Mesenchymal stem cell (in vitro differentiated cells and primary cell): ENCODE results near the gene CYFIP2.

Source experiments
- DNase-seq: peaks from one replicate; pipeline ENCODE4 v3.0.0-alpha.2; 2013
- H2AFZ ChIP-seq: one replicate; pipeline ENCODE4 v1.6.1; 2013; ENCODE audit warnings: low read depth, mild to moderate bottlenecking, control low read depth, inconsistent platforms, low read length, moderate library complexity
- H2AK5ac ChIP-seq: 2 replicates; pipeline ENCODE4 v1.6.1; 2013; ENCODE audit warnings: low read length, moderate library complexity, mild to moderate bottlenecking, inconsistent platforms; ENCODE audit not compliant: severe bottlenecking
- H2BK120ac ChIP-seq: one replicate; pipeline ENCODE4 v1.6.1; 2013; ENCODE audit warnings: low read depth, mild to moderate bottlenecking, inconsistent platforms, low read length, moderate library complexity
- H2BK12ac ChIP-seq, 2 experiments: one replicate each; pipeline ENCODE4 v1.6.1; 2013; ENCODE audit warnings: inconsistent platforms in 2 of 2, low read length in 2 of 2, mild to moderate bottlenecking in 2 of 2, moderate library complexity in 2 of 2, control low read depth in 1 of 2
- H2BK15ac ChIP-seq: one replicate; pipeline ENCODE4 v1.6.1; 2013; ENCODE audit warnings: mild to moderate bottlenecking, low read depth, inconsistent platforms; ENCODE audit not compliant: poor library complexity, severe bottlenecking
- H2BK5ac ChIP-seq: 2 replicates; pipeline ENCODE4 v1.6.1; 2013; ENCODE audit warnings: low read depth, mild to moderate bottlenecking, low read length, control low read depth, inconsistent platforms; ENCODE audit not compliant: poor library complexity, severe bottlenecking
- H3K14ac ChIP-seq, 2 experiments: one replicate each; pipeline ENCODE4 v1.6.1; 2013; ENCODE audit warnings: inconsistent platforms in 2 of 2, low read length in 2 of 2, control low read depth in 1 of 2, mild to moderate bottlenecking in 1 of 2, moderate library complexity in 1 of 2
- H3K18ac ChIP-seq, 2 experiments: one replicate each; pipeline ENCODE4 v1.6.1; 2013; ENCODE audit warnings: inconsistent platforms in 2 of 2, low read length in 2 of 2, control low read depth in 1 of 2, low read depth in 1 of 2, mild to moderate bottlenecking in 1 of 2
- H3K23ac ChIP-seq, 2 experiments: one replicate each; pipeline ENCODE4 v1.6.1; 2013; ENCODE audit warnings: inconsistent platforms in 2 of 2, low read length in 2 of 2, mild to moderate bottlenecking in 2 of 2, moderate library complexity in 2 of 2, control low read depth in 1 of 2
- H3K27ac ChIP-seq: 2 replicates; pipeline ENCODE4 v1.5.1; 2013; ENCODE audit warnings: mild to moderate bottlenecking, moderate library complexity, low read length, control low read depth, inconsistent platforms; ENCODE audit not compliant: poor library complexity, severe bottlenecking
- H3K27me3 ChIP-seq, 2 experiments: 2 replicates each; pipeline versions ENCODE4 v1.6.1 to v1.7.0; 2013; ENCODE audit warnings: low read length in 2 of 2, mild to moderate bottlenecking in 2 of 2, moderate library complexity in 2 of 2, control low read depth in 1 of 2, inconsistent platforms in 1 of 2; ENCODE audit not compliant: control insufficient read depth in 1 of 2, insufficient read depth in 1 of 2
- H3K36me3 ChIP-seq, 2 experiments: 2 replicates each; pipeline versions ENCODE4 v1.6.1 to v1.7.0; 2013; ENCODE audit warnings: low read length in 2 of 2, control low read depth in 1 of 2, inconsistent platforms in 1 of 2, low read depth in 1 of 2, mild to moderate bottlenecking in 1 of 2; ENCODE audit not compliant: insufficient read depth in 2 of 2, control insufficient read depth in 1 of 2
- H3K4ac ChIP-seq, 2 experiments: one replicate each; pipeline ENCODE4 v1.6.1; 2013; ENCODE audit warnings: inconsistent platforms in 2 of 2, low read length in 2 of 2, mild to moderate bottlenecking in 2 of 2, moderate library complexity in 2 of 2, control low read depth in 1 of 2, low read depth in 1 of 2
- H3K4me1 ChIP-seq: 2 replicates; pipeline ENCODE4 v1.6.1; 2013; ENCODE audit warnings: low read depth, low read length, control low read depth; ENCODE audit not compliant: control insufficient read depth, insufficient read depth
- H3K4me2 ChIP-seq: 2 replicates; pipeline ENCODE4 v1.6.1; 2013; ENCODE audit warnings: low read length, mild to moderate bottlenecking, inconsistent platforms; ENCODE audit not compliant: poor library complexity, severe bottlenecking
- H3K4me3 ChIP-seq, 2 experiments: 2 replicates each; pipeline versions ENCODE4 v1.5.1 to v1.7.0; 2013; ENCODE audit warnings: low read length in 2 of 2, mild to moderate bottlenecking in 2 of 2, control low read depth in 1 of 2, low read depth in 1 of 2; ENCODE audit not compliant: insufficient read depth in 1 of 2
- H3K79me1 ChIP-seq: replicated peaks from 2 replicates; pipeline ENCODE4 v1.6.1; 2013; ENCODE audit warnings: mild to moderate bottlenecking, control low read depth, low read length, inconsistent platforms; ENCODE audit not compliant: poor library complexity, severe bottlenecking
- H3K9ac ChIP-seq: 2 replicates; pipeline ENCODE4 v1.7.0; 2013; ENCODE audit warnings: mild to moderate bottlenecking, low read length, moderate library complexity
- H3K9me3 ChIP-seq: 2 replicates; pipeline ENCODE4 v1.7.0; 2013; ENCODE audit warnings: mild to moderate bottlenecking, low read length; ENCODE audit not compliant: control insufficient read depth
- H4K8ac ChIP-seq: one replicate; pipeline ENCODE4 v1.6.1; 2013; ENCODE audit warnings: inconsistent platforms, mild to moderate bottlenecking, low read length, moderate library complexity
- H4K91ac ChIP-seq: one replicate; pipeline ENCODE4 v1.6.1; 2013; ENCODE audit warnings: mild to moderate bottlenecking, low read length, inconsistent platforms
- WGBS: methylation state at CpG from one replicate; pipeline ENCODE4 v1.1.7; 2013; ENCODE audit warnings: mixed read lengths; 5-methylcytosine and 5-hydroxymethylcytosine counted together

CYFIP2 gene

GRCh38 chr5:157431544-157432200, 165.7 kb downstream of the CYFIP2 start:
- no peak overlapping the region for H3K4me3 ChIP-seq
- no peak overlapping the region for H3K14ac ChIP-seq
- no peak overlapping the region for H3K23ac ChIP-seq

GRCh38 chr5:157434096-157434495, 168.2 kb downstream of the CYFIP2 start:
- 92% methylated on average over 4 of the region's 4 CpGs for WGBS
- no peak overlapping the region for H3K9ac ChIP-seq

More at GRCh38 chr5:157431544-157432200, 165.7 kb downstream of the CYFIP2 start:
- Histone ChIP-seq H3K79me1 (no peaks in the 10 kb centered on the region), H2BK15ac (no peak overlapping the region), H3K4ac (no peak overlapping the region), H2AFZ (no peak overlapping the region), H3K36me3 (no peaks in the 10 kb centered on the region), H3K4me2 (no peak overlapping the region), H3K9ac (peak overlapping the region; percentile 14), H4K91ac (no peak overlapping the region), H2BK120ac (no peak overlapping the region), H3K18ac (no peak overlapping the region), H3K4me1 (no peaks in the 10 kb centered on the region), H2BK12ac (no peak overlapping the region), H2BK5ac (no peak overlapping the region), H2AK5ac (no peak overlapping the region), H4K8ac (no peak overlapping the region), H3K9me3 (no peaks in the 10 kb centered on the region), H3K27me3 (no peaks in the 10 kb centered on the region), H3K27ac (no peak overlapping the region)
- WGBS: 69% methylated on average over 3 of the region's 4 CpGs
- DNase-seq: peak; percentile 74

GRCh38 chr5:157443041-157443549, 177.2 kb downstream of the CYFIP2 start:
- Histone ChIP-seq H3K36me3 (no peaks in the 10 kb centered on the region), H3K4me2 (no peak overlapping the region), H3K23ac (no peak overlapping the region), H3K9me3 (no peaks in the 10 kb centered on the region), H2BK5ac (no peak overlapping the region), H3K27me3 (no peaks in the 10 kb centered on the region), H3K4me3 (no peak overlapping the region), H3K4me1 (peaks cover 10% of the 10 kb centered on the region), H3K4ac (no peak overlapping the region), H3K14ac (no peak overlapping the region), H2AK5ac (no peak overlapping the region), H3K18ac (no peak overlapping the region), H3K27ac (no peak overlapping the region), H3K79me1 (no peaks in the 10 kb centered on the region), H3K9ac (no peak overlapping the region), H2BK120ac (no peak overlapping the region), H2BK12ac (no peak overlapping the region), H4K8ac (no peak overlapping the region), H4K91ac (no peak overlapping the region), H2BK15ac (no peak overlapping the region), H2AFZ (no peak overlapping the region)
- 78% methylated on average over 5 of the region's 7 CpGs for WGBS
- no peak for DNase-seq

More at GRCh38 chr5:157434096-157434495, 168.2 kb downstream of the CYFIP2 start:
- no peak overlapping the region for H3K23ac ChIP-seq
- H2BK12ac ChIP-seq: no peak overlapping the region
- H3K4ac ChIP-seq: peak overlapping the region in 1 of 2 experiments; percentile 58
- H2AK5ac ChIP-seq: no peak overlapping the region
- H3K36me3 ChIP-seq: no peaks in the 10 kb centered on the region
- H2AFZ ChIP-seq: no peak overlapping the region
- no peak overlapping the region for H3K4me3 ChIP-seq
- no peaks in the 10 kb centered on the region for H3K27me3 ChIP-seq
- H3K14ac ChIP-seq: no peak overlapping the region
- H3K18ac ChIP-seq: no peak overlapping the region
- no peak overlapping the region for H3K27ac ChIP-seq
- no peak overlapping the region for H4K8ac ChIP-seq
- H4K91ac ChIP-seq: no peak overlapping the region
- H3K4me2 ChIP-seq: no peak overlapping the region
- H3K79me1 ChIP-seq: no peaks in the 10 kb centered on the region
- no peak overlapping the region for H2BK15ac ChIP-seq
- no peak overlapping the region for H2BK5ac ChIP-seq
- H2BK120ac ChIP-seq: no peak overlapping the region
- no peaks in the 10 kb centered on the region for H3K9me3 ChIP-seq
- no peaks in the 10 kb centered on the region for H3K4me1 ChIP-seq
- DNase-seq: no peak

GRCh38 chr5:157444224-157444623, 178.3 kb downstream of the CYFIP2 start:
- H3K79me1 ChIP-seq: no peaks in the 10 kb centered on the region
- no peaks in the 10 kb centered on the region for H3K36me3 ChIP-seq
- H2BK12ac ChIP-seq: no peak overlapping the region
- no peak overlapping the region for H2BK120ac ChIP-seq
- H2AFZ ChIP-seq: no peak overlapping the region
- H3K27me3 ChIP-seq: no peaks in the 10 kb centered on the region
- no peaks in the 10 kb centered on the region for H3K9me3 ChIP-seq
- no peak overlapping the region for H3K27ac ChIP-seq
- H3K23ac ChIP-seq: no peak overlapping the region
- no peak overlapping the region for H3K4ac ChIP-seq
- H4K91ac ChIP-seq: no peak overlapping the region
- peaks cover 10% of the 10 kb centered on the region for H3K4me1 ChIP-seq
- no peak overlapping the region for H2BK15ac ChIP-seq
- H3K4me3 ChIP-seq: no peak overlapping the region
- WGBS: 67% methylated on average over 3 of the region's 4 CpGs
- no peak overlapping the region for H3K4me2 ChIP-seq
- H2BK5ac ChIP-seq: no peak overlapping the region
- H2AK5ac ChIP-seq: no peak overlapping the region
- H3K9ac ChIP-seq: no peak overlapping the region
- H3K18ac ChIP-seq: no peak overlapping the region
- H3K14ac ChIP-seq: no peak overlapping the region
- DNase-seq: no peak
- H4K8ac ChIP-seq: no peak overlapping the region
